ENCODE measurements around the gene C1QTNF7. TPM values are rescaled to one million over a fixed set of nuclear protein-coding genes. Genes with fewer than 3 reads are reported as not detected.

C1QTNF7 gene
- total and polyA plus RNA-seq, 2 of the 13 experiments (the other 11 are each of a cell fraction or from before 2014, with no cell fraction given), result not detected

DNA sequence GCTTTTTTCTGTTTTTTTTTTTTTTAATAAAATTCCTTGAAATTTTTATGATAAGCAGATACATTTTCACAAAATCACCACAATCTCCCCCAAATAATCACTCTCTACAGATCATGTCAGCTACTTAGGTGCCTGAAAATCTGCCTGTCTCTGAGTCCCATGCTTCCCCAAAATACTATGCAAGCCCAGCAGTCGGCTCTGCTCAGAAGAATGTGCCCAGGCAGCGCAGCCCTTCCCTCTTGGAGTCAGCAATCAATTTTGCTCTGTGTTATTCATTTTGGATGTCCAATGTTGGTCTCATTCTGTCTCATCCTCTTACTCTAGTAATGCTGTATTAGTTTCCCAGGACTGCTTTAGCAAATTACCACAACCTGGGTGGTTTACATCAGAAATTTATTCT lies 24.9 kb upstream of the C1QTNF7 start:
- no peak for TF ChIP-seq POLR2A (IDR thresholded peaks at IDR 0.05; ENCODE audit: insufficient read depth in 1 of 2, low read depth in 2 of 2, low read length in 2 of 2)
- no peak for TF ChIP-seq IRX3 (CRISPR knock-in tag; IDR thresholded peaks at IDR 0.05; ENCODE audit: borderline replicate concordance, low read depth)
- no peak for TF ChIP-seq NFKBIZ (CRISPR knock-in tag; IDR thresholded peaks at IDR 0.05)
- no peak for TF ChIP-seq JDP2 (CRISPR knock-in tag; IDR thresholded peaks at IDR 0.05; ENCODE audit: borderline replicate concordance)
- TF ChIP-seq KDM4B (CRISPR knock-in tag; IDR thresholded peaks at IDR 0.05), result no peak
- no peak for TF ChIP-seq ZNF562 (CRISPR knock-in tag; IDR thresholded peaks at IDR 0.05; ENCODE audit: borderline replicate concordance)
- TF ChIP-seq, protein P1, sequence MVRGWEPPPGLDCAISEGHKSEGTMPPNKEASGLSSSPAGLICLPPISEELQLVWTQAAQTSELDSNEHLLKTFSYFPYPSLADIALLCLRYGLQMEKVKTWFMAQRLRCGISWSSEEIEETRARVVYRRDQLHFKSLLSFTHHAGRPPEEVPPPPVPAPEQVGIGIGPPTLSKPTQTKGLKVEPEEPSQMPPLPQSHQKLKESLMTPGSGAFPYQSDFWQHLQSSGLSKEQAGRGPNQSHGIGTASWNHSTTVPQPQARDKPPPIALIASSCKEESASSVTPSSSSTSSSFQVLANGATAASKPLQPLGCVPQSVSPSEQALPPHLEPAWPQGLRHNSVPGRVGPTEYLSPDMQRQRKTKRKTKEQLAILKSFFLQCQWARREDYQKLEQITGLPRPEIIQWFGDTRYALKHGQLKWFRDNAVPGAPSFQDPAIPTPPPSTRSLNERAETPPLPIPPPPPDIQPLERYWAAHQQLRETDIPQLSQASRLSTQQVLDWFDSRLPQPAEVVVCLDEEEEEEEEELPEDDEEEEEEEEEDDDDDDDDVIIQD (CRISPR knock-in tag; IDR thresholded peaks at IDR 0.05; ENCODE audit: low read depth), result no peak
- no peak for TF ChIP-seq ZNF761 (CRISPR knock-in tag; conservative IDR thresholded peaks at IDR 0.05)
- TF ChIP-seq, protein P2, sequence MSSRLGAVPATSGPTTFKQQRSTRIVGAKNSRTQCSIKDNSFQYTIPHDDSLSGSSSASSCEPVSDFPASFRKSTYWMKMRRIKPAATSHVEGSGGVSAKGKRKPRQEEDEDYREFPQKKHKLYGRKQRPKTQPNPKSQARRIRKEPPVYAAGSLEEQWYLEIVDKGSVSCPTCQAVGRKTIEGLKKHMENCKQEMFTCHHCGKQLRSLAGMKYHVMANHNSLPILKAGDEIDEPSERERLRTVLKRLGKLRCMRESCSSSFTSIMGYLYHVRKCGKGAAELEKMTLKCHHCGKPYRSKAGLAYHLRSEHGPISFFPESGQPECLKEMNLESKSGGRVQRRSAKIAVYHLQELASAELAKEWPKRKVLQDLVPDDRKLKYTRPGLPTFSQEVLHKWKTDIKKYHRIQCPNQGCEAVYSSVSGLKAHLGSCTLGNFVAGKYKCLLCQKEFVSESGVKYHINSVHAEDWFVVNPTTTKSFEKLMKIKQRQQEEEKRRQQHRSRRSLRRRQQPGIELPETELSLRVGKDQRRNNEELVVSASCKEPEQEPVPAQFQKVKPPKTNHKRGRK (CRISPR knock-in tag; IDR thresholded peaks at IDR 0.05), result no peak
- no peak for TF ChIP-seq CBFB (CRISPR knock-in tag; IDR thresholded peaks at IDR 0.05)
- TF ChIP-seq ZNF839 (CRISPR knock-in tag; IDR thresholded peaks at IDR 0.05; ENCODE audit: borderline replicate concordance), result no peak
- Histone ChIP-seq H2AFZ (ENCODE audit: low read length) (no peak overlapping the region), H3K79me2 (ENCODE audit: insufficient read depth, low read length) (no peaks in the 10 kb centered on the region), H3K4me2 (ENCODE audit: low read depth, low read length) (no peak overlapping the region), H3K27me3 (ENCODE audit: control insufficient read depth in 1 of 2, insufficient read depth in 2 of 2, low read length in 2 of 2) (peaks cover 0 to 2% of the 10 kb centered on the region in 2 experiments; a peak in 1 of 5 replicates), H3K9ac (ENCODE audit: insufficient read depth, low read depth, low read length) (no peak overlapping the region), H3K9me3 (ENCODE audit: low read length) (no peaks in the 10 kb centered on the region), H4K20me1 (ENCODE audit: insufficient read depth, low read length) (no peaks in the 10 kb centered on the region), H3K27ac (ENCODE audit: extremely low read length, insufficient read depth, low read length) (no peak overlapping the region), H3K4me1 (ENCODE audit: insufficient read depth, low read length) (no peaks in the 10 kb centered on the region), H3K4me3 (replicated peaks in 1 of 3; ENCODE audit: insufficient read depth in 1 of 3, low read depth in 2 of 3, low read length in 3 of 3) (no peak overlapping the region), H3K36me3 (replicated peaks in 1 of 2; ENCODE audit: control insufficient read depth in 1 of 2, insufficient read depth in 2 of 2, low read length in 2 of 2) (no peaks in the 10 kb centered on the region)
- in situ Hi-C loops (cut with HindIII; ENCODE audit: extremely low pct_ligation_motif_present, low pct_unique_long_range_greater_than_20kb) (no loop called here), intact Hi-C loops (cut with micrococcal nuclease; ENCODE audit: unreplicated experiment) (no loop called here)
- POLR2A ChIA-PET, result no interaction called here
- ATAC-seq, result no peak
- no TSS peak for BruUV-seq (replicated peaks)
- no peak for DNase-seq (ENCODE audit: low spot score)
- 0% methylated on average over 2 of the region's 2 CpGs for WGBS (ENCODE audit: low lambda C conversion rate)
- no peak for FAIRE-seq
- CTCF ChIA-PET (ENCODE audit: low intra/inter-chr PET ratio, low total read pairs), result no interaction called here
